Right lobe of liver (tissue), 6 donors: ENCODE results near the gene DOCK3. TPM values are rescaled to one million over a fixed set of nuclear protein-coding genes. Genes with fewer than 3 reads are reported as not detected.
"Not testable (repeated sequence)": the region's sequence is repeated elsewhere in the genome, so short reads cannot be mapped to it uniquely, and the experiment has no call there.

ENCODE experiments used
- ATAC-seq, 4 donors: fragments of 200-7000 bp; cut with Tn5 transposase; one replicate each; pipeline ENCODE4 v1.9.1; 2020; ENCODE audit warnings: mild to moderate bottlenecking in 4 of 4, moderate library complexity in 4 of 4
- DNase-seq, 3 donors: peaks; one replicate each; pipeline ENCODE4 v3.0.0-alpha.2; 2020
- H3K27ac ChIP-seq, 3 donors: fragments of 200-600 bp; one replicate each; pipeline ENCODE4 v1.8.0; 2022
- H3K27me3 ChIP-seq, 2 donors: fragments of 200-600 bp; one replicate each; pipeline ENCODE4 v1.8.0; 2022
- H3K36me3 ChIP-seq, 4 donors: fragments of 200-600 bp; sonication (generic) in 1 of 4; one replicate each; pipeline versions ENCODE4 v1.5.1 to v1.8.0; 2017 to 2022; ENCODE audit warnings: control low read depth in 1 of 4
- H3K4me1 ChIP-seq, 4 donors: fragments of 200-600 bp; sonication (generic) in 1 of 4; one replicate each; pipeline versions ENCODE4 v1.5.1 to v1.8.0; 2017 to 2022; ENCODE audit warnings: control low read depth in 1 of 4
- H3K4me3 ChIP-seq, 3 donors: fragments of 200-600 bp; one replicate each; pipeline ENCODE4 v1.8.0; 2022
- H3K9me3 ChIP-seq, 4 donors: fragments of 200-600 bp; sonication (generic) in 1 of 4; one replicate each; pipeline versions ENCODE4 v1.5.1 to v1.8.0; 2017 to 2022; ENCODE audit warnings: control low read depth in 1 of 4
- CTCF ChIP-seq, 4 donors: fragments of 200-600 bp in 3 of 4; fragments of 450-650 bp in 1 of 4; IDR thresholded peaks; one replicate each; pipeline versions ENCODE4 v1.5.1 to v1.8.0; 2016 to 2022; ENCODE audit warnings: antibody characterized with exemption in 4 of 4, mild to moderate bottlenecking in 2 of 4
- POLR2A ChIP-seq: fragments of 450-650 bp; IDR thresholded peaks from one replicate; pipeline ENCODE4 v1.6.1; 2017; ENCODE audit warnings: antibody characterized with exemption, mild to moderate bottlenecking
- WGBS: methylation state at CpG from one replicate; pipeline ENCODE4 v1.1.6; 2018; ENCODE audit warnings: low coverage, low lambda C conversion rate; ENCODE audit not compliant: insufficient coverage; ENCODE audit errors: missing lambda C conversion rate; 5-methylcytosine and 5-hydroxymethylcytosine counted together
- intact Hi-C, 2 donors: fragments of 100-400 bp; cut with DNase I; formaldehyde crosslinking; loops; one replicate each; pipeline versions ENCODE4 v1.11.2 to v1.14.1; 2022
- total RNA-seq, 6 experiments: library from RNA; depleted of rRNA in 2 of 6; stranded (reverse); fragments of >200 nt in 2 of 6; fragmentation: NEBNext Ultra II Directional in 3 of 6; extraction: Animal tissue kit (Norgen Biotek cat#: 25700) in 3 of 6; gene quantifications; one replicate each; pipeline versions ENCODE4 v1.1.0 to v1.2.4, GENCODE V29; 2016 to 2023
- donor health status: DM: no; HTN: yes; CAD: no.
- donor health status: DM: no; HTN: no; CAD: no.
- donor health status: DM: no; HTN: no; CAD: no.
- donor health status: DM: no; HTN: yes; CAD: no.
- donor health status: DM: no; HTN: yes; CAD: no.

Gene DOCK3
- total RNA-seq, 6 experiments from 2014 or later: 0.04 to 0.06 (median 0.06) TPM; not detected in 3

GRCh38 chr3:50953825-50954414, 279.2 kb downstream of the DOCK3 start:
- H3K4me3 ChIP-seq: no peak overlapping the region
- 57% methylated on average over 5 of the region's 5 CpGs for WGBS
- H3K27ac ChIP-seq: no peak overlapping the region
- intact Hi-C loops: no loop called here
- ATAC-seq (no peak), DNase-seq (no peak)
- H3K4me1 ChIP-seq: no peaks in the 10 kb centered on the region
- TF ChIP-seq POLR2A: no peak
- H3K36me3 ChIP-seq: no peaks in the 10 kb centered on the region
- no peaks in the 10 kb centered on the region for H3K27me3 ChIP-seq
- no peaks in the 10 kb centered on the region for H3K9me3 ChIP-seq

- H3K27me3 ChIP-seq: peaks cover 0 to 10% of the 10 kb centered on the region in 2 donors
- no peak overlapping the region for H3K27ac ChIP-seq
- no peaks in the 10 kb centered on the region for H3K9me3 ChIP-seq
- H3K4me1 ChIP-seq: no peaks in the 10 kb centered on the region
- intact Hi-C loops: loop anchor here in 1 of 2 donors (10.0 kb wide), 1 partner anchor 413 kb away; no protein-coding TSS in a partner anchor
- H3K4me3 ChIP-seq: no peak overlapping the region
- TF ChIP-seq POLR2A (no peak), CTCF (IDR thresholded peaks at IDR 0.05) (no peak)
- H3K36me3 ChIP-seq: no peaks in the 10 kb centered on the region
- ATAC-seq (no peak), DNase-seq (no peak)
- WGBS: 31% methylated on average over 1 of the region's 1 CpG
Measured at GRCh38 chr3:50961386-50961785, 286.7 kb downstream of the DOCK3 start.

GRCh38 chr3:50971487-50971924, 296.8 kb downstream of the DOCK3 start:
- Histone ChIP-seq H3K4me3 (no peak overlapping the region), H3K36me3 (no peaks in the 10 kb centered on the region), H3K9me3 (no peaks in the 10 kb centered on the region), H3K27ac (no peak overlapping the region), H3K4me1 (no peaks in the 10 kb centered on the region), H3K27me3 (no peaks in the 10 kb centered on the region)
- TF ChIP-seq CTCF (IDR thresholded peaks at IDR 0.05) (peak; percentile 85 to 94 (median 90)), POLR2A (no peak)
- 0% methylated on average over 3 of the region's 3 CpGs for WGBS
- ATAC-seq (peak; percentile 96 to 100 (median 96)), DNase-seq (peak in 1 of 3 donors; percentile 60)
- intact Hi-C loops: no loop called here

- ATAC-seq: peak in 2 of 4 donors; percentile 31 to 40
- H3K27me3 ChIP-seq: no peaks in the 10 kb centered on the region
- no peak overlapping the region for H3K4me3 ChIP-seq
- no peak for TF ChIP-seq POLR2A
- no peak for TF ChIP-seq CTCF (IDR thresholded peaks at IDR 0.05)
- no peak overlapping the region for H3K27ac ChIP-seq
- no peaks in the 10 kb centered on the region for H3K36me3 ChIP-seq
- 100% methylated on average over 1 of the region's 2 CpGs for WGBS
- no peaks in the 10 kb centered on the region for H3K9me3 ChIP-seq
- intact Hi-C loops: no loop called here
- no peak for DNase-seq
- H3K4me1 ChIP-seq: no peaks in the 10 kb centered on the region
Measured at GRCh38 chr3:50972029-50972428, 297.3 kb downstream of the DOCK3 start.

GRCh38 chr3:50978586-50978985, 303.9 kb downstream of the DOCK3 start:
- H3K4me1 ChIP-seq, intact Hi-C loops, H3K4me3 ChIP-seq, ATAC-seq, H3K27ac ChIP-seq, H3K9me3 ChIP-seq, H3K36me3 ChIP-seq, H3K27me3 ChIP-seq, DNase-seq: not testable (repeated sequence)
- no CpG with 5 or more reads among the region's 18 CpGs for WGBS
